Panc1 (cell line): ENCODE results near the gene DNAH9.

Source experiments
- POLR2AphosphoS5 ChIP-seq: IDR thresholded peaks from 2 replicates; pipeline ENCODE4 v1.6.1; 2012; ENCODE audit warnings: mild to moderate bottlenecking, low read depth, low read length, moderate library complexity
- TCF7L2 ChIP-seq: IDR thresholded peaks from 2 replicates; pipeline ENCODE4 v1.6.1; 2011; ENCODE audit warnings: mild to moderate bottlenecking, low read depth, low read length, inconsistent platforms
- TF ChIP-seq, protein P1 (sequence below): fragments of 450-650 bp; IDR thresholded peaks from 2 replicates; pipeline ENCODE4 v1.5.1; 2017; ENCODE audit warnings: mild to moderate bottlenecking

DNA sequence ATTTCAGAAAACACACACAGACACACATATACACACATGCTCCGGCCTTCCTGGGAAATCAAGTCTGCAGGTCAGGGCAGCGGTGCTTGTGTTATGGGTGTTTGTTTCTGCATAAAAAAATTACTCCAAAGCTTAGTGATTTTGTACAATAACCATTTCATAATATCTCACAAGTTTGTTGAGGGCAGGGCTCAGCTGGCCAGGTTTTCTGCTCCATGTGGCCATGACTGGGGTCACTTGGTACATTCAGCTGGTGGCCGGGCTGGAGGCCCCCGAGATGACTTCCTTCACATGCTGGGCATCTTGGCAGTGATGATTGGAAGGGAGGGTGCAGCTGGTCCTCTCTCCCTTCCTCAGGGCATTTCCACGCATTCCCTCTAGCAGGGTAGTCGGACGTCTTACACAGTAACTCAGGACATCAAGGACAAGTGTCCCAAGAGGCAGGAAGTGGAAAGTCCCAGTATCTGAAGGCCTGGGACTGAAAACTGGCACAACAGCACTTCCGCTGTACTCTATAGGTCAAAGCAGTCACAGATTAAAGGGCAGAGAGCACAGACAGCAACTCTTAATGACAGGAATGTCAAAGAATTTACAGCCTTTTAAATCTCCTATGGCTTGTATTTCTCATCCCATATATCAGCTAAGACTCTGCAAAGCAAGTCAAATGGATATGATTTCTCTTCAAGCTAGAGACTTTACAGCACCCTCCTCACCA is 271.6 kb downstream of the DNAH9 start:
- no peak for TF ChIP-seq POLR2AphosphoS5
- TF ChIP-seq, protein P1, sequence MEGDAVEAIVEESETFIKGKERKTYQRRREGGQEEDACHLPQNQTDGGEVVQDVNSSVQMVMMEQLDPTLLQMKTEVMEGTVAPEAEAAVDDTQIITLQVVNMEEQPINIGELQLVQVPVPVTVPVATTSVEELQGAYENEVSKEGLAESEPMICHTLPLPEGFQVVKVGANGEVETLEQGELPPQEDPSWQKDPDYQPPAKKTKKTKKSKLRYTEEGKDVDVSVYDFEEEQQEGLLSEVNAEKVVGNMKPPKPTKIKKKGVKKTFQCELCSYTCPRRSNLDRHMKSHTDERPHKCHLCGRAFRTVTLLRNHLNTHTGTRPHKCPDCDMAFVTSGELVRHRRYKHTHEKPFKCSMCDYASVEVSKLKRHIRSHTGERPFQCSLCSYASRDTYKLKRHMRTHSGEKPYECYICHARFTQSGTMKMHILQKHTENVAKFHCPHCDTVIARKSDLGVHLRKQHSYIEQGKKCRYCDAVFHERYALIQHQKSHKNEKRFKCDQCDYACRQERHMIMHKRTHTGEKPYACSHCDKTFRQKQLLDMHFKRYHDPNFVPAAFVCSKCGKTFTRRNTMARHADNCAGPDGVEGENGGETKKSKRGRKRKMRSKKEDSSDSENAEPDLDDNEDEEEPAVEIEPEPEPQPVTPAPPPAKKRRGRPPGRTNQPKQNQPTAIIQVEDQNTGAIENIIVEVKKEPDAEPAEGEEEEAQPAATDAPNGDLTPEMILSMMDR: no peak
- no peak for TF ChIP-seq TCF7L2
